ENCODE data around the gene PCBP3. TPM values are rescaled to one million over a fixed set of nuclear protein-coding genes. Genes with fewer than 3 reads are reported as not detected.
A peak's percentile ranks its signal among the peaks of the same experiment; 100 is the strongest.

The PCBP3 gene
- total RNA-seq, 4 donors from 2014 or later = 0.47 to 5.3 (median 1.0) TPM; not detected in 1

DNA sequence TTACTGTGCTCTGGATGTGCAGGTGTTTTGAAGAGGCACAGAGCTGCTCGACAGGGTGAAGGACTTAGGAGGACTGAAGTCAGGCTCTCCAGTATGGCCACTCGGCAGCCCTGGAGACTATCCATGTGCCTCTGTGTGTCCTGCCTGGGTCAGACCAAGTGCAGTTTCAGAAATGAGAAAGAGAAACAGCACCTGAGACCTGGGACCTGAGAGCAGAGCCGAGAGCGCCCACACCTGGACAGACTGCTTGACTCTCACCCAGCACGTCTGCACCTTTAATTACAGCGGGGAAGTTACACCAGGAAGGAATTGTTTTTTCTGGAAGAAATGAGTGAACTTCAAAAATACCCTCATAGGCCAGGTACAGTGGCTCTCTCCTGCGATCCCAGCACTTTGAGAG, 278.4 kb downstream of the PCBP3 start:
- no peak for DNase-seq
- H3K27me3 ChIP-seq = peaks cover 0 to 6% (median 0%) of the 10 kb centered on the region in 4 donors
- intact Hi-C loops (cut with DNase I) = no loop called here
- no peak overlapping the region for H3K4me3 ChIP-seq
- no peak overlapping the region for H3K27ac ChIP-seq
- H3K9me3 ChIP-seq = no peaks in the 10 kb centered on the region
- WGBS, 2 donors = 73 to 76% methylated on average over 5 to 6 of the region's 7 CpGs
- TF ChIP-seq, protein P1, sequence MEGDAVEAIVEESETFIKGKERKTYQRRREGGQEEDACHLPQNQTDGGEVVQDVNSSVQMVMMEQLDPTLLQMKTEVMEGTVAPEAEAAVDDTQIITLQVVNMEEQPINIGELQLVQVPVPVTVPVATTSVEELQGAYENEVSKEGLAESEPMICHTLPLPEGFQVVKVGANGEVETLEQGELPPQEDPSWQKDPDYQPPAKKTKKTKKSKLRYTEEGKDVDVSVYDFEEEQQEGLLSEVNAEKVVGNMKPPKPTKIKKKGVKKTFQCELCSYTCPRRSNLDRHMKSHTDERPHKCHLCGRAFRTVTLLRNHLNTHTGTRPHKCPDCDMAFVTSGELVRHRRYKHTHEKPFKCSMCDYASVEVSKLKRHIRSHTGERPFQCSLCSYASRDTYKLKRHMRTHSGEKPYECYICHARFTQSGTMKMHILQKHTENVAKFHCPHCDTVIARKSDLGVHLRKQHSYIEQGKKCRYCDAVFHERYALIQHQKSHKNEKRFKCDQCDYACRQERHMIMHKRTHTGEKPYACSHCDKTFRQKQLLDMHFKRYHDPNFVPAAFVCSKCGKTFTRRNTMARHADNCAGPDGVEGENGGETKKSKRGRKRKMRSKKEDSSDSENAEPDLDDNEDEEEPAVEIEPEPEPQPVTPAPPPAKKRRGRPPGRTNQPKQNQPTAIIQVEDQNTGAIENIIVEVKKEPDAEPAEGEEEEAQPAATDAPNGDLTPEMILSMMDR (IDR thresholded peaks at IDR 0.05) = no peak
- TF ChIP-seq POLR2A (IDR thresholded peaks at IDR 0.05) = no peak
- no peaks in the 10 kb centered on the region for H3K36me3 ChIP-seq
- H3K4me1 ChIP-seq = no peaks in the 10 kb centered on the region

DNA sequence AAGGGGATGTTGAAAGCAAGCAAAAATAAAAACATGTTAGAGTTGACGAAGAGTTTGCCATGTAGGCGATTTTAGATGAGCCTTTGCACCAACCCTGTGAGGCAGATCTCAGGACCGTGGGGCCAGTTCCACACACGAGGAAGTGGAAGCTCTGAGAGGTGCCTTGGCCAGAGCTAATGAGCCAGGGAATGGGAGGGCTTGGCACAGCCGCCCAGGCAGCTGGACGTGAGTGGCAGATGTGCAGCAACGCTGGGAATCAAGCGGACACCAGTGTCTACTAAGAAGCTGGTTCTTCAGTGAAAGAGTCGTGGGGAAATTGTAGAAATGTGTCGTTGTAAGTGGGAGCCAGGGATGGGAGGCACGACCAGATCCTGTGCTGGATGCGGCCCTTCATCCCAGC, 279.1 kb downstream of the PCBP3 start:
- Histone ChIP-seq H3K4me3 (no peak overlapping the region), H3K9me3 (no peaks in the 10 kb centered on the region), H3K27ac (no peak overlapping the region), H3K4me1 (no peaks in the 10 kb centered on the region), H3K36me3 (no peaks in the 10 kb centered on the region), H3K27me3 (peaks cover 0 to 6% (median 0%) of the 10 kb centered on the region in 4 donors)
- TF ChIP-seq, protein P1 (IDR thresholded peaks at IDR 0.05) = no peak
- no peak for TF ChIP-seq POLR2A (IDR thresholded peaks at IDR 0.05)
- intact Hi-C loops (cut with DNase I) = no loop called here
- WGBS, 2 donors = 70 to 78% methylated on average over 9 to 11 of the region's 12 CpGs
- no peak for DNase-seq

DNA sequence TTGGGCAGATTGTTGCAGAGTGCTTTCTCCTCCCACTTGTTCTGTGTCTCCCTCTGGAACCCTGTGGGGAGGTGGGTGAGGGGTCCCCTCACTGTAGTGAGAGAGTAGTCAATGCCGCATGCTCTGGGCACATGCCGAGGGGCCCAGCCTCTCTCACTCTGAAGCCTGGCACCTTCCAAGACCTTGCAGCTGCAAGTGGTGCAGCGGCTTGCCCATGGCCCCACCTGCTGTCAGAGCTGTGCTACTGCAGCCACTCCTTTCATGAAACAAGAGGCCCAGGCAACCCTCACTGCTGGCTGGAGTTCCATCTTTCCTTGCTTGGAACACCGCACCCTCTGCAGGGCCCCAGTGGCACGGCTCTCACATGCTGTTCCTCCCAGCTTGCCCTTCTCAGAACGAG, 279.6 kb downstream of the PCBP3 start:
- Histone ChIP-seq H3K36me3 (no peaks in the 10 kb centered on the region), H3K9me3 (no peaks in the 10 kb centered on the region), H3K27ac (no peak overlapping the region), H3K4me1 (no peaks in the 10 kb centered on the region), H3K4me3 (no peak overlapping the region), H3K27me3 (peaks cover 0 to 6% (median 0%) of the 10 kb centered on the region in 4 donors)
- no peak for DNase-seq
- whole genome bisulfite sequencing, 2 donors = 5% methylated on average over 4 of the region's 6 CpGs; no CpG with 5 or more reads in 1 of the 2 donors
- intact Hi-C loops (cut with DNase I) = no loop called here
- TF ChIP-seq POLR2A (IDR thresholded peaks at IDR 0.05) = no peak
- TF ChIP-seq, protein P1 (IDR thresholded peaks at IDR 0.05) = peak; percentile 63 to 84 (median 65)

DNA sequence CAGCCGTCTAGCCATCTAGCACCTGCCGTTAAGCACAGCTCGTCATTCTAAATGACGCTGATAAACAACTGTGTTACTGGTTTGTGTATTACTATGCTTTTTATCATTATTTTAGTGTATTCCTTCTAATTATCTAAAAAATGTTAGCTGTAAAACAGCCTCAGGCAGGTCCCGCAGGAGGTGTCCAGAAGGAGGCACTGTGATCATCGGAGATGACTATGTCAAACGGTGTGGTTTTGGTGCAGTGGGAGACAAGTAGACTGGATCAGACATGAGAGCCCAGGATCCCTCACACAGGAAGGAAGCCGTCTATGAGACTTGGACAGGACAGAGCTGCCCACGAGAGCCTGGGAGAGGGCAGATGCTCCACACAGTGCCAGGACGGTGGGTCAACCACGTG, 282.8 kb downstream of the PCBP3 start:
- DNase-seq = no peak
- H3K9me3 ChIP-seq = no peaks in the 10 kb centered on the region
- H3K36me3 ChIP-seq = no peaks in the 10 kb centered on the region
- WGBS, 2 donors = 58 to 65% methylated on average over 11 of the region's 11 CpGs
- no peaks in the 10 kb centered on the region for H3K4me1 ChIP-seq
- no peak overlapping the region for H3K4me3 ChIP-seq
- no peak for TF ChIP-seq POLR2A (IDR thresholded peaks at IDR 0.05)
- TF ChIP-seq, protein P1 (IDR thresholded peaks at IDR 0.05) = no peak
- peaks cover 0 to 11% (median 0%) of the 10 kb centered on the region in 4 donors for H3K27me3 ChIP-seq
- no peak overlapping the region for H3K27ac ChIP-seq
- intact Hi-C loops (cut with DNase I) = no loop called here

DNA sequence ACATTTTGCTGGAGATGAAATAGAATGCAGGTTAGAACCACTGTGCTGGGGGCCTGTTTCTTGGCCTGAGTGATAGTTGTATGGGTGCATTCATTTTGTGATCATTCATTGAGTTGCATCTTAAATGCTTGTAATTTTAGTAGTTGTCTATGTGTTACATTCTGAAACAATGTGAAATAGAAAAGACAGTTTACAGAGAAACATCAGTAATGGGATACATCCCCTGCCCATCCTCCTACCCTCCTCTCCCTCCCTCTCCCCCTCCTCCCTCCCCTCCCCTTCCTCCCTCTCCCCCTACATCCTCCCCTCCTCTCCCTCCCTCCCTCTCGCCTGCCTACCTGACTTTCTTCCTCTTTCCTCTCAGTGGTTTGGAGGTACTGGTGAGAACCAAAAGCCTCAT, 283.5 kb downstream of the PCBP3 start:
- Histone ChIP-seq H3K9me3 (no peaks in the 10 kb centered on the region), H3K4me1 (no peaks in the 10 kb centered on the region), H3K27me3 (peaks cover 0 to 11% (median 0%) of the 10 kb centered on the region in 4 donors), H3K27ac (no peak overlapping the region), H3K4me3 (no peak overlapping the region), H3K36me3 (no peaks in the 10 kb centered on the region)
- no CpG with 5 or more reads among the region's 1 CpG for WGBS, 2 donors
- DNase-seq = no peak
- intact Hi-C loops (cut with DNase I) = no loop called here
- no peak for TF ChIP-seq POLR2A (IDR thresholded peaks at IDR 0.05)
- TF ChIP-seq, protein P1 (IDR thresholded peaks at IDR 0.05) = no peak
